Breast epithelium (tissue), 4 donors: ENCODE results near the gene UQCC5. TPM values are rescaled to one million over a fixed set of nuclear protein-coding genes. Genes with fewer than 3 reads are reported as not detected.

Experiments used
- DNase-seq, 2 donors: peaks; one replicate each; pipeline ENCODE4 v3.0.0-alpha.2; 2019; ENCODE audit warnings: low spot score in 2 of 2
- H3K27ac ChIP-seq, 2 donors: fragments of 200-600 bp; sonication (generic) in 1 of 2; one replicate each; pipeline ENCODE4 v1.5.1; 2016 to 2019; ENCODE audit warnings: mild to moderate bottlenecking in 1 of 2
- H3K27me3 ChIP-seq, 2 donors: fragments of 200-600 bp; sonication (generic) in 1 of 2; one replicate each; pipeline versions ENCODE4 v1.5.1 to v1.6.0; 2017 to 2019; ENCODE audit warnings: control low read depth in 1 of 2, mild to moderate bottlenecking in 1 of 2
- H3K36me3 ChIP-seq: fragments of 200-600 bp; one replicate; pipeline ENCODE4 v1.5.1; 2019
- H3K4me1 ChIP-seq, 2 donors: fragments of 200-600 bp; sonication (generic); one replicate each; pipeline ENCODE4 v1.5.1; 2016 to 2019; ENCODE audit warnings: control low read depth in 1 of 2
- H3K4me3 ChIP-seq, 3 donors: fragments of 200-600 bp; sonication (generic); 1 replicate in 2 of 3; 2 replicates in 1 of 3; pipeline ENCODE4 v1.5.1; 2016 to 2019; ENCODE audit warnings: mild to moderate bottlenecking in 3 of 3, moderate library complexity in 2 of 3
- H3K9me3 ChIP-seq, 2 donors: fragments of 200-600 bp; sonication (generic) in 1 of 2; one replicate each; pipeline ENCODE4 v1.5.1; 2016 to 2019; ENCODE audit warnings: control low read depth in 1 of 2
- POLR2A ChIP-seq: fragments of 450-650 bp; IDR thresholded peaks from one replicate; pipeline ENCODE4 v1.6.1; 2016; ENCODE audit warnings: antibody characterized with exemption, mild to moderate bottlenecking, moderate library complexity
- POLR2AphosphoS5 ChIP-seq, 3 donors: sonication (generic); formaldehyde crosslinking; IDR thresholded peaks; one replicate each; pipeline ENCODE4 v1.6.1; 2017; ENCODE audit warnings: antibody characterized with exemption in 3 of 3
- intact Hi-C: fragments of 100-400 bp; cut with DNase I; formaldehyde crosslinking; loops from one replicate; pipeline ENCODE4 v1.15.1; 2023; ENCODE audit warnings: low total_unique reads
- total RNA-seq, 3 donors: library from RNA; depleted of rRNA; stranded (reverse); fragments of >200 nt; gene quantifications; one replicate each; pipeline ENCODE4 v1.1.0, GENCODE V29; 2016
- TF ChIP-seq, protein P1 (sequence below), 3 donors: fragments of 450-650 bp; IDR thresholded peaks; one replicate each; pipeline ENCODE4 v1.5.1; 2016 to 2017; ENCODE audit warnings: antibody characterized with exemption in 3 of 3, mild to moderate bottlenecking in 3 of 3, moderate library complexity in 3 of 3

The UQCC5 gene
- total RNA-seq, 3 donors from 2014 or later, result 1.3 to 14.1 (median 1.8) TPM

DNA sequence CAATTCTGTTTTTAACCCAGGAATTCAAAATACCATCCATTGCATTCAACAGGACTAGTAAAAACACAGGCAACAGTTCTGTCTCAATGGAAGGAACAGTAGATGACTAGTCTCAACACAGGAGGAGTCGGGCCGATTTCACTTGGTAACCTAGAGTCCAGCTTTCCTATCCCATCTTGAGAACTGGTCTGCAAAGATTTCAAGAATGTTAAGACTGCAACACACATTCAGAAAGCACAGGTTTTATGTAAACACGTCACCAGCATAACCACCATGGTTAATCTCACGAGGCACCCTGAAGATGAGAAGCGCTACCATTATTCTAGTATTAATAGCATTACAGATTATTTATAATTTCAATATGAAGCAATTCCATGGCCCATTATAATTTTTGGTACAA, 22.0 kb downstream of the UQCC5 start:
- Histone ChIP-seq H3K9me3 (no peaks in the 10 kb centered on the region), H3K27me3 (no peaks in the 10 kb centered on the region), H3K4me3 (no peak overlapping the region), H3K36me3 (no peaks in the 10 kb centered on the region), H3K27ac (no peak overlapping the region), H3K4me1 (no peaks in the 10 kb centered on the region)
- TF ChIP-seq, protein P1, sequence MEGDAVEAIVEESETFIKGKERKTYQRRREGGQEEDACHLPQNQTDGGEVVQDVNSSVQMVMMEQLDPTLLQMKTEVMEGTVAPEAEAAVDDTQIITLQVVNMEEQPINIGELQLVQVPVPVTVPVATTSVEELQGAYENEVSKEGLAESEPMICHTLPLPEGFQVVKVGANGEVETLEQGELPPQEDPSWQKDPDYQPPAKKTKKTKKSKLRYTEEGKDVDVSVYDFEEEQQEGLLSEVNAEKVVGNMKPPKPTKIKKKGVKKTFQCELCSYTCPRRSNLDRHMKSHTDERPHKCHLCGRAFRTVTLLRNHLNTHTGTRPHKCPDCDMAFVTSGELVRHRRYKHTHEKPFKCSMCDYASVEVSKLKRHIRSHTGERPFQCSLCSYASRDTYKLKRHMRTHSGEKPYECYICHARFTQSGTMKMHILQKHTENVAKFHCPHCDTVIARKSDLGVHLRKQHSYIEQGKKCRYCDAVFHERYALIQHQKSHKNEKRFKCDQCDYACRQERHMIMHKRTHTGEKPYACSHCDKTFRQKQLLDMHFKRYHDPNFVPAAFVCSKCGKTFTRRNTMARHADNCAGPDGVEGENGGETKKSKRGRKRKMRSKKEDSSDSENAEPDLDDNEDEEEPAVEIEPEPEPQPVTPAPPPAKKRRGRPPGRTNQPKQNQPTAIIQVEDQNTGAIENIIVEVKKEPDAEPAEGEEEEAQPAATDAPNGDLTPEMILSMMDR (IDR thresholded peaks at IDR 0.05), result no peak
- TF ChIP-seq POLR2A (no peak), POLR2AphosphoS5 (IDR thresholded peaks at IDR 0.05) (no peak)
- no peak for DNase-seq
- intact Hi-C loops, result no loop called here

DNA sequence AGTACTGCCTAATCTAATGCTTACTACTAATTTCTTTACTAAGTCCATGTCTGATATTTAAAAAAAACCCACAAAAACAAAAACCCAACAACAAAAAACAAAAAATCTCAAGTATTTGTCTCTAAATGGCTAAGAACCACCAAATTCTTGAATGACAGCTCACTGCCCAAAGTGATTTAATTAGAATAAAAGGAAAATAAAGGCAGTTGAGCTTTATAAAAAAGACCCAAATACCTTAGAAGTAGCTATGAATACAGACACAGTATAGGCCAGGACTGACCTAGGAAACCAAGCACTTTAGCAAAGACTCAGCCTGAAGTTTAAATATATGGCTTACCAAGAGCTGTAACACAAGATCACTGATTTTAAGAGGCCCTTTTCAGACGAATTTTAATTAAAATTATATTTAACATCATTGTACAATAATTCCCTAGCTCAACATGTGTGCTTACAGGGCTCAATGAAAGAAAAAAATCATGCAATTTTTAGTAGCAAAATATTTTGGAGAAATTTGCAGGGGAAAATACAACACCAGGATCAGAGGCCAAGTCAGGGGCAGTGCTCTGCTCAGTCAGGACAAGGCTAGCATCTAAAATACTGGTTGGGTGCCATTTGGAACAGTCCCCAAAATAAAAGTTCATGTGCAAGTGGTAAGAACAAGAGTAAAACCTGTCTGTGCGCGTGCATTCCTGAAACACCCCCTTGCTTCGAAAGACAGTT, 24.8 kb downstream of the UQCC5 start:
- Histone ChIP-seq H3K27me3 (no peaks in the 10 kb centered on the region), H3K4me1 (no peaks in the 10 kb centered on the region), H3K27ac (no peak overlapping the region), H3K4me3 (no peak overlapping the region), H3K36me3 (no peaks in the 10 kb centered on the region), H3K9me3 (no peaks in the 10 kb centered on the region)
- TF ChIP-seq POLR2AphosphoS5 (IDR thresholded peaks at IDR 0.05) (no peak), POLR2A (no peak)
- TF ChIP-seq, protein P1 (IDR thresholded peaks at IDR 0.05), result no peak
- intact Hi-C loops, result no loop called here
- no peak for DNase-seq

DNA sequence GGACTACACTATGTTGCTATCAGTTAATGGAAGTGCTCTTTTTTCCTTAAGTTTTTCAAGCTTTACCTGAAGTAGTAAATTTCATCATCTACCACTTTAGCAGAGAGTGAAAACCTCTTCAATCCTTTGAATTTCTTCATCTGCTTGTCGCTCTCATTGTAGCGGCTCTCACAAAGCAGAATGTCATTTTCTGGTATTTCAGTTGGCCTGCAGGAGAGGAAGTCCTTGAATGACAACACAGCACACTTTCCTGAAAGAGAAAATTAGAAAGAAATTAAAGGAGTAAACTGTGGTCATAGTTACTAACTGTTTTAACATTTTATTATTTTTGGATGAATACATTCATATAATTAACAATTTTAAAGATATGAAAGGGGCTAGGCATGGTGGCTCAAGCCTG, 27.6 kb downstream of the UQCC5 start:
- Histone ChIP-seq H3K27ac (no peak overlapping the region), H3K36me3 (no peaks in the 10 kb centered on the region), H3K9me3 (no peaks in the 10 kb centered on the region), H3K4me3 (no peak overlapping the region), H3K4me1 (no peaks in the 10 kb centered on the region), H3K27me3 (no peaks in the 10 kb centered on the region)
- no peak for DNase-seq
- intact Hi-C loops, result no loop called here
- TF ChIP-seq POLR2AphosphoS5 (IDR thresholded peaks at IDR 0.05) (no peak), POLR2A (no peak)
- TF ChIP-seq, protein P1 (IDR thresholded peaks at IDR 0.05), result no peak

DNA sequence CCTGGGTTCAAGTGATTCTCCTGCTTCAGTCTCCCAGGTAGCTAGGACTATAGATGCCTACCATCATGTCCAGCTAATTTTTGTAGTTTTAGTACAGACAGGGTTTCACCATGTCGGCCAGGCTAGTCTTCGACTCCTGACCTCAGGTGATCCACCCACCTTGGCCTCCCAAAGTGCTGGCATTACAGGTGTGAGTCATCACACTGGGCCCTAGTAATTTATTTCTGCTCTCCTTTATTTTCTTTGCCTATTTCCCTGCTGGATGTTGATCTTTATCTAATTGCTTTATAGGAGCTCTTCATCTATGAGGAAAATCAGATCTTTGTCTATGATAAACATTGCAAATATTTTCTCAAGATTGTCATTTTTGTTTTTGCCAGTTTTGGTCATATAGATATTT, 31.7 kb downstream of the UQCC5 start:
- Histone ChIP-seq H3K4me1 (no peaks in the 10 kb centered on the region), H3K4me3 (no peak overlapping the region), H3K27me3 (no peaks in the 10 kb centered on the region), H3K36me3 (no peaks in the 10 kb centered on the region), H3K27ac (no peak overlapping the region), H3K9me3 (no peaks in the 10 kb centered on the region)
- no peak for TF ChIP-seq POLR2AphosphoS5 (IDR thresholded peaks at IDR 0.05)
- TF ChIP-seq, protein P1 (IDR thresholded peaks at IDR 0.05), result no peak
- TF ChIP-seq POLR2A, result no peak
- intact Hi-C loops, result no loop called here
- DNase-seq, result no peak

DNA sequence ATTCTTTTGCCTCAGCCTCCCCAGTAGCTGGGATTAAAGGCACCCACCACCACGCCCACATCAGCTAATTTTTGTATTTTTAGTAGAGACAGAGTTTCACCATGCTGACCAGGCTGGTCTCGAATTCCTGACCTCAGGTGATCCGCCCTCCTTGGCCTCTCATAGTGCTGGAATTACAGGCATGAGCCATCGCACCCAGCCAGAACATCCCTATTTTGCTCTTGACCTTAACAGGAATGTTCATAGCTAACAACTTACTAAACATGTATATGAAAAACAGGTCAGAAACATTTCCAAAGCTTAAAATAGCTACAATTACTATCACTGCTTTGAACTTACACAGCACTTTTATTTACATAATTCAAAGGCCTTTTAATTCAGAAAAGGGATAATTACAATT, 33.7 kb downstream of the UQCC5 start:
- H3K4me1 ChIP-seq, result no peaks in the 10 kb centered on the region
- no peak overlapping the region for H3K4me3 ChIP-seq
- no peaks in the 10 kb centered on the region for H3K9me3 ChIP-seq
- no peak overlapping the region for H3K27ac ChIP-seq
- no peaks in the 10 kb centered on the region for H3K27me3 ChIP-seq
- TF ChIP-seq, protein P1 (IDR thresholded peaks at IDR 0.05), result no peak
- TF ChIP-seq POLR2AphosphoS5 (IDR thresholded peaks at IDR 0.05), result no peak
- no peak for DNase-seq
- intact Hi-C loops, result no loop called here
- no peaks in the 10 kb centered on the region for H3K36me3 ChIP-seq
